ENCODE results near the gene DMRTC2.

Gene DMRTC2

GRCh38 chr19:41890936-41891335, 46.1 kb downstream of the DMRTC2 start:
- no peak for DNase-seq (ENCODE audit: low read depth in 2 of 2)

DNA sequence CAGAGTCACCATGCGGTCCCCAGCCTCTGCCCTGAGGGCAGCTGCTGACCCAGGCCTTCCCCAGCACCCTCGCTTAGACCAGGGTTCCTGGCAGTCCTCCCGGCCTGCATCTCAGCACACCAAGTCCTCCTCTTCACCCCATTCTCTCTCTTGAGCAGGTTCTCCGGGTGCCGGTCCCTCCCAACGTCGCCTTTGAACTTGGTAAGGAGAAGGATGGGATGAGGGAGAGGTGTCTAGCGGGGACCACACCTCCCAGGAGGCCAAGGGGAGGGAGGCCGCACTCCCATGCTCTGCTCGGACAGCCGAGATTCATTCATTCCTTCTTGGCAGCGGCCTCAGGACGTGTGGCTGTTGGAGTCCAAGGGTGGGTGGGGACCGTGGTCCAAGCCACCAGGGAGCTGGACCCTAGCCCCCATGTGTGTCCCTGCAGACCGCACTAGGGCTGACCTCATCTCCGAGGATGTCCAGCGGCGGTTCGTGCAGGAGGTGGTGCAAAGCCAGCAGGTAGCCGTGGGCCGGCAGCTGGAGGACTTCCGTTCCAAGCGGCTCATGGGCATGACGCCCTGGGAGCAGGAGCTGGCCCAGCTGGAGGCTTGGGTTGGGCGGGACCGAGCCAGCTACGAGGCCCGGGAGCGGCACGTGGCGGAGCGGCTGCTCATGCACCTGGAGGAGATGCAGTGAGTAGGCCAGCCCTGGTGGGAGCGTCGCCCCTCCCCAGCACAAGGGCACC, 47.5 kb downstream of the DMRTC2 start:
- DNase-seq (ENCODE audit: low read depth in 2 of 2): no peak

DNA sequence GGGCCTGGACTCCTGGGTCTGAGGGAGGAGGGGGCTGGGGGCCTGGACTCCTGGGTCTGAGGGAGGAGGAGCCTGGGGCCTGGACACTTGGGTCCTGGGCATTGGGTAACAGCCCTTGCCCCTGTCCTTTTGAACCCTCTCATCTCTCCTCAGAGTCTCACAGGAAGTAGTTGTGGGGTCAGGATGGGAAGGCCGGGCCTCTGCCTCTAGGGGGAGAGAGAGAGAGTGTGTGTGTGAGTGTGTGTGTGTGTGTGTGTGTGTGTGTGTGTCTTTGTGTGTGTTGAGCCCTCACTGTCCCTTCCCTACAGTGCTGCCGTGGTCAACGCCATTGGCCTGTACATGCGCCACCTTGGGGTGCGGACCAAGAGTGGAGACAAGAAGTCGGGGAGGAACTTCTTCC, 49.1 kb downstream of the DMRTC2 start:
- no peak for DNase-seq (ENCODE audit: low read depth in 2 of 2)

DNA sequence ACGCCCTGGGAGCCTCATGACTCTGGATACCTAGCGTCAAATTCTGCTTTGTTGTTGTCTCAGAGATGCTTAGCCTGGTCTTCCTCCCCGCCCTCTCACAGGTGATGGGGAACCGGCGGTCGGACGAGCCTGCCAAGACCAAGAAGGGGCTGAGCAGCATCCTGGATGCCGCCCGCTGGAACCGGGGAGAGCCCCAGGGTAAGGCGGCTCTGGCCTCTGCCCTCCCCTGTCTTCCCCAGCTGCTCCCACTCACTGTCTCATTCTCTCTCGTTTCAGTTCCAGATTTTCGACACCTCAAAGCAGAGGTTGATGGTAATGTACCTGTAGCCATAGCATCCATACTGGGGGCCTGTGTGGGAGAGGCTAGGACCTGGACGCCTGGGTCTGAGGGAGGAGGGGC, 49.5 kb downstream of the DMRTC2 start:
- DNase-seq (ENCODE audit: low read depth in 2 of 2): no peak

DNA sequence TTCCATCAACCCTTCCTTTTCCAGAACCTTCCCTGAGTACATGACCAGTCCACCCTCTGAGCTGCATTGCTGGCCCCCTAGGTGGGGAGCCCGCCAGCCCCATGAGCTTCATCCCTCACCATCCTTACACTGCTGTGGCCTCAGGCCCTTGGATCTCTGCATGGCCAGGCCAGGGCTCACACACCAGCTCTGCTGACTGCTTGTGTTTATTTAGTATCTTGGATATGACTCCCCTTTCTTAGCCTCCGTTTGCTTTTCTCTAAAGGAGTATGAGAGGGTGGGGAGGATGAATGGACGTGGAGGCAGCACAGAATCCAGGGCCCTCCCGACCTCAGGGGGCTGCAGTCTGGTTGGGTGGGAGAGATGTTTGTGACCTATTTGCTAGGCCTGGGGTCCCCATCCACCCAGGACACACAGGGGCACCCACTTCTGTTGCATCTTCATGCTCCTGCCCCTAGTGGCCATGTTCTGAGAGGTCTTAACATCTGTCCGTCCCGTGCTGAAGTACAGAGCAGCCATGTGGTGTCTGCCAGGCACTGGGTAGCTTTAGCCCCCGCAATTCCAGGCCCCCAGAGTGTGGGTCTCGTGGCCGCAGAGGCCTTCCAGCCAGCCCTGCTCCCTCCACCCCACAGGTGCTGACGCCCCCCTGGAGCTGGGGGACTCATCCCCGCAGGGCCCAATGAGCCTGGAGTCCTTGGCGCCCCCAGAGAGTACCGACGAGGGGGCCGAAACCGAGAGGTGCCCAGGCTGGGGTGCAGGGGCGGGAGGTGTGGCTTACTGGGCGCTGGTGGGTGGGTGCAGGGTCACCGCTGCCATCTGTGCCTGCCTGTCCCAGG, 51.1 kb downstream of the DMRTC2 start:
- DNase-seq (ENCODE audit: low read depth in 2 of 2): no peak

GRCh38 chr19:41896581-41896942, 51.7 kb downstream of the DMRTC2 start:
- no peak for DNase-seq (ENCODE audit: low read depth in 2 of 2)

DNA sequence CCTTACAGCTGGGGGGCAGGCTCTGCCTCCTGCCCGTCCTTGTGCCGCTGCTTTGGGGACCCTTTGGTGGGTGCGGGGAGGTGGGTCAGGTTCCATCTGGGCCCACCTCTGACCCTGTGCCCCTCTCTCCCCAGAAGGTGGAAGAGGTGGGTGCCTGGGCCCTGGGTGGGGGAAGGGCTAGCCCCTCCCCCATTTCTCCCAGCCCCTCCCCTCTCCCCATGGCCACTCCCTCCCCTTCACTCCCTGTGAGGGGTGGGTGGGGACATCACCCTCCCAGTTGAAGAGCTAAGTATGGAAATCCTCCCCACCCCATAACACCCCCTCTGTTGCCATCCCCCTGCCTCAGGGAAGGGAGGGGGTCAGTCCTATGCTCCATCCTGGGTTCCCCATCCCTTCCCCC, 52.3 kb downstream of the DMRTC2 start:
- DNase-seq (ENCODE audit: low read depth in 2 of 2): no peak

GRCh38 chr19:41897820-41898219, 53.0 kb downstream of the DMRTC2 start:
- no peak for DNase-seq (ENCODE audit: low read depth in 2 of 2)

GRCh38 chr19:41898235-41898634, 53.4 kb downstream of the DMRTC2 start:
- no peak for DNase-seq (ENCODE audit: low read depth in 2 of 2)
